A549 (cell line): ENCODE measurements around the gene CNTNAP2. TPM values are rescaled to one million over a fixed set of nuclear protein-coding genes. Genes with fewer than 3 reads are reported as not detected.

Source experiments
- ATAC-seq, 2 experiments: fragments of 200-7000 bp in 1 of 2; fragments of >200 bp in 1 of 2; cut with Nextera tagmentation in 1 of 2; cut with Tn5 transposase in 1 of 2; 3 replicates each; pipeline versions ENCODE4 v1.8.0 to v1.9.1; 2018 to 2020; ENCODE audit warnings: mild to moderate bottlenecking in 1 of 2, moderate library complexity in 1 of 2
- CTCF ChIA-PET: fragments of 300-600 bp; sonication (Branson Sonifier 250); formaldehyde crosslinking; extraction: SDS; loops from one replicate; lab custom pipeline; 2021; ENCODE audit warnings: antibody characterized with exemption, inconsistent platforms; lab: Yijun Ruan, JAX
- POLR2A ChIA-PET: fragments of 350-600 bp; formaldehyde crosslinking; extraction: SDS; loops from one replicate; lab custom pipeline; 2021; ENCODE audit warnings: antibody characterized with exemption, inconsistent platforms; lab: Yijun Ruan, JAX
- DNase-seq, 2 experiments: peaks; one replicate each; pipeline versions ENCODE4 v3.0.0 to v3.0.0-alpha.2; 2011 to 2016; ENCODE audit warnings: low read depth in 1 of 2, low spot score in 1 of 2
- FAIRE-seq: peaks from 2 replicates; lab custom pipeline; 2011; peaks lifted over from hg19 to GRCh38; lab: Jason Lieb, UNC
- H3K27ac ChIP-seq, 2 experiments: fragments of >200 bp; sonication (Bioruptor Twin); formaldehyde crosslinking; 3 replicates each; pipeline ENCODE4 v1.5.1; 2016 to 2017
- H3K4me1 ChIP-seq: fragments of >200 bp; sonication (Bioruptor Twin); formaldehyde crosslinking; 3 replicates; pipeline ENCODE4 v1.6.1; 2016
- H3K4me2 ChIP-seq: fragments of >200 bp; sonication (Bioruptor Twin); formaldehyde crosslinking; 3 replicates; pipeline ENCODE4 v1.6.1; 2016
- H3K4me3 ChIP-seq: fragments of >200 bp; sonication (Bioruptor Twin); formaldehyde crosslinking; 3 replicates; pipeline ENCODE4 v1.5.1; 2016
- H3K9me3 ChIP-seq: fragments of >200 bp; sonication (Bioruptor Twin); formaldehyde crosslinking; 3 replicates; pipeline ENCODE4 v1.6.1; 2016
- CBX8 ChIP-seq: fragments of 200-600 bp; sonication (generic); IDR thresholded peaks from 2 replicates; pipeline ENCODE4 v1.6.1; 2016
- CEBPB ChIP-seq, 2 experiments: fragments of >200 bp in 1 of 2; sonication (Bioruptor Twin) in 1 of 2; formaldehyde crosslinking in 1 of 2; IDR thresholded peaks; 2 replicates each; pipeline ENCODE4 v1.6.1; 2012 to 2016
- EP300 ChIP-seq, 2 experiments: fragments of >200 bp; sonication (Bioruptor Twin); formaldehyde crosslinking; IDR thresholded peaks; 2 replicates in 1 of 2; 3 replicates in 1 of 2; pipeline ENCODE4 v1.6.1; 2016 to 2017
- FOSL2 ChIP-seq, 2 experiments: fragments of 450-650 bp in 1 of 2; fragments of >200 bp in 1 of 2; sonication (Bioruptor Twin) in 1 of 2; formaldehyde crosslinking; IDR thresholded peaks; 2 replicates each; pipeline versions ENCODE4 v1.5.0 to v1.6.1; 2016 to 2020; ENCODE audit warnings: mild to moderate bottlenecking in 1 of 2, moderate library complexity in 1 of 2
- HEYL ChIP-seq: fragments of 250-450 bp; sonication (Bioruptor Pico); IDR thresholded peaks from 2 replicates; pipeline ENCODE4 v1.8.0; 2021; ENCODE audit warnings: mild to moderate bottlenecking, moderate library complexity
- HMGXB4 ChIP-seq: fragments of 250-450 bp; sonication (Bioruptor Pico); IDR thresholded peaks from 2 replicates; pipeline ENCODE4 v1.5.0; 2021; ENCODE audit warnings: mild to moderate bottlenecking, moderate library complexity, borderline replicate concordance
- HOXA7 ChIP-seq: fragments of 250-450 bp; sonication (Bioruptor Pico); IDR thresholded peaks from 2 replicates; pipeline ENCODE4 v1.5.0; 2020; ENCODE audit warnings: mild to moderate bottlenecking, moderate library complexity
- HOXB13 ChIP-seq: fragments of 250-450 bp; sonication (Bioruptor Pico); IDR thresholded peaks from 2 replicates; pipeline ENCODE4 v1.5.0; 2020; ENCODE audit warnings: low read depth, mild to moderate bottlenecking, moderate library complexity
- HOXB5 ChIP-seq: fragments of 250-450 bp; sonication (Bioruptor Pico); IDR thresholded peaks from 2 replicates; pipeline ENCODE4 v1.5.0; 2020; ENCODE audit warnings: mild to moderate bottlenecking, moderate library complexity
- JUN ChIP-seq, 2 experiments: fragments of >200 bp; sonication (Bioruptor Twin); formaldehyde crosslinking; IDR thresholded peaks; 2 replicates in 1 of 2; 3 replicates in 1 of 2; pipeline ENCODE4 v1.6.1; 2016 to 2017
- JUNB ChIP-seq: fragments of >200 bp; sonication (Bioruptor Twin); formaldehyde crosslinking; IDR thresholded peaks from 2 replicates; pipeline ENCODE4 v1.6.1; 2016
- KDM5A ChIP-seq: fragments of 200-600 bp; sonication (generic); IDR thresholded peaks from 2 replicates; pipeline ENCODE4 v1.6.1; 2016; ENCODE audit warnings: antibody characterized with exemption, mild to moderate bottlenecking
- MAZ ChIP-seq: fragments of 150-350 bp; IDR thresholded peaks from 2 replicates; pipeline ENCODE4 v1.6.1; 2014; ENCODE audit warnings: antibody characterized with exemption, low read depth, low read length, borderline replicate concordance
- NFE2L2 ChIP-seq: fragments of 150-350 bp; conservative IDR thresholded peaks from 2 replicates; pipeline ENCODE4 v1.6.1; 2014; ENCODE audit warnings: low read length
- PHF8 ChIP-seq: fragments of 200-600 bp; sonication (generic); IDR thresholded peaks from 2 replicates; pipeline ENCODE4 v1.6.1; 2016; ENCODE audit warnings: low read depth, mild to moderate bottlenecking, antibody characterized with exemption, moderate library complexity, borderline replicate concordance
- POLR2AphosphoS2 ChIP-seq: conservative IDR thresholded peaks from 2 replicates; pipeline ENCODE4 v1.6.1; 2012; ENCODE audit warnings: low read length, improper control_type of control experiment, inconsistent platforms
- RAD21 ChIP-seq, 2 experiments: fragments of >200 bp in 1 of 2; sonication (Bioruptor Twin) in 1 of 2; formaldehyde crosslinking in 1 of 2; IDR thresholded peaks in 1 of 2; conservative IDR thresholded peaks in 1 of 2; 2 replicates in 1 of 2; 3 replicates in 1 of 2; pipeline ENCODE4 v1.6.1; 2012 to 2018; ENCODE audit warnings: inconsistent platforms in 1 of 2
- RCOR1 ChIP-seq: fragments of 150-350 bp; IDR thresholded peaks from 2 replicates; pipeline ENCODE4 v1.6.1; 2014; ENCODE audit warnings: antibody characterized with exemption, low read length, low read depth
- SMC3 ChIP-seq: fragments of >200 bp; sonication (Bioruptor Twin); formaldehyde crosslinking; IDR thresholded peaks from 3 replicates; pipeline ENCODE4 v1.6.1; 2018; ENCODE audit warnings: inconsistent platforms
- SREBF2 ChIP-seq: fragments of 450-650 bp; IDR thresholded peaks from 2 replicates; pipeline ENCODE4 v1.6.1; 2014; ENCODE audit warnings: mild to moderate bottlenecking, moderate library complexity
- TP53 ChIP-seq: fragments of 250-450 bp; sonication (Bioruptor Pico); IDR thresholded peaks from 2 replicates; pipeline ENCODE4 v1.5.0; 2021; ENCODE audit warnings: mild to moderate bottlenecking, moderate library complexity
- ZC3H11A ChIP-seq: fragments of 450-650 bp; IDR thresholded peaks from 2 replicates; pipeline ENCODE4 v1.6.1; 2014; ENCODE audit warnings: antibody characterized with exemption, mild to moderate bottlenecking
- ZFP36 ChIP-seq: fragments of 450-650 bp; IDR thresholded peaks from 2 replicates; pipeline ENCODE4 v1.6.1; 2014; ENCODE audit warnings: borderline replicate concordance; ENCODE audit not compliant: partially characterized antibody
- ZNF302 ChIP-seq: fragments of 250-450 bp; sonication (Bioruptor Pico); IDR thresholded peaks from 2 replicates; pipeline ENCODE4 v1.9.0; 2021; ENCODE audit warnings: inconsistent platforms, mild to moderate bottlenecking, moderate library complexity
- ZSCAN20 ChIP-seq: fragments of 250-450 bp; sonication (Bioruptor Pico); IDR thresholded peaks from 2 replicates; pipeline ENCODE4 v1.8.0; 2022; ENCODE audit warnings: mild to moderate bottlenecking, moderate library complexity
- WGBS: methylation state at CpG from one replicate; pipeline ENCODE4 v1.1.6; 2017; ENCODE audit errors: missing lambda C conversion rate; 5-methylcytosine and 5-hydroxymethylcytosine counted together
- polyA plus RNA-seq, 4 experiments: library from polyadenylated mRNA; depleted of rRNA in 3 of 4; stranded (reverse); fragments of >200 nt; fragmentation: RNase III in 1 of 4; extraction: RNeasy Plus Mini Kit Qiagen cat#74134 plus additional on column Dnase treatment in 1 of 4; gene quantifications; 2 replicates in 3 of 4; 3 replicates in 1 of 4; pipeline ENCODE4 v1.2.3, GENCODE V29; 2011 to 2017
- TF ChIP-seq, protein P1 (sequence below): IDR thresholded peaks from 2 replicates; pipeline ENCODE4 v1.6.1; 2012

The CNTNAP2 gene
- polyA plus RNA-seq, 2 of the 4 experiments (the other 2 are of a cell fraction): 0.05 to 0.13 TPM

GRCh38 chr7:147605323-147605722 is 1488.7 kb downstream of the CNTNAP2 start:
- H3K4me3 ChIP-seq: no peak overlapping the region
- no peak overlapping the region for H3K27ac ChIP-seq
- 4% methylated on average over 4 of the region's 4 CpGs for WGBS
- no peak overlapping the region for H3K4me2 ChIP-seq
- DNase-seq (no peak), ATAC-seq (no peak), FAIRE-seq (no peak)
- H3K9me3 ChIP-seq: no peaks in the 10 kb centered on the region
- ChIA-PET CTCF (no interaction called here), POLR2A (no interaction called here)
- TF ChIP-seq, protein P1, sequence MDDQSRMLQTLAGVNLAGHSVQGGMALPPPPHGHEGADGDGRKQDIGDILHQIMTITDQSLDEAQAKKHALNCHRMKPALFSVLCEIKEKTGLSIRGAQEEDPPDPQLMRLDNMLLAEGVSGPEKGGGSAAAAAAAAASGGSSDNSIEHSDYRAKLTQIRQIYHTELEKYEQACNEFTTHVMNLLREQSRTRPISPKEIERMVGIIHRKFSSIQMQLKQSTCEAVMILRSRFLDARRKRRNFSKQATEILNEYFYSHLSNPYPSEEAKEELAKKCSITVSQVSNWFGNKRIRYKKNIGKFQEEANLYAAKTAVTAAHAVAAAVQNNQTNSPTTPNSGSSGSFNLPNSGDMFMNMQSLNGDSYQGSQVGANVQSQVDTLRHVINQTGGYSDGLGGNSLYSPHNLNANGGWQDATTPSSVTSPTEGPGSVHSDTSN: no peak
- H3K4me1 ChIP-seq: no peaks in the 10 kb centered on the region

- 34% methylated on average over 5 of the region's 5 CpGs for WGBS
Observed at GRCh38 chr7:147607157-147607800, 1490.7 kb downstream of the CNTNAP2 start.

DNA sequence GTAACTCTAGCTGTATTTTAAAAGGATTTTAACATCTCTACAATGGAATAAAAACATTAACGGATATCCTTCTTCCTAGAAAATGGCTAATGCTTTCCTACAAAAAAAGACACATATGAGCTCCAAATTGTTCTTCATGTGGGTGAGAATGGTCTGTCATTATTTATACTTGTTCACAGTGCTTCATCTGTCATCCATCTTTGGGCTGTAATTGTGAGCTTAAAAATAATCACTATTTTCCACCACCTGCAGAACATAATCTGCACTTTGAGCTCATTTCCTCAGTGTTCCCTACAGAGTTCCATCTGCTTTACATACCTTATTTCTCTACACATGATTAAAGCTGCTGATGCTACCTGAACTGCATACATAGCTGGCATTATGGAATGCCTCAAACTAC is 1494.8 kb downstream of the CNTNAP2 start:
- Histone ChIP-seq H3K27ac (no peak overlapping the region), H3K4me2 (no peak overlapping the region), H3K4me3 (no peak overlapping the region), H3K4me1 (no peaks in the 10 kb centered on the region), H3K9me3 (no peaks in the 10 kb centered on the region)
- POLR2A ChIA-PET: no interaction called here
- CTCF ChIA-PET: no interaction called here
- no peak for TF ChIP-seq FOSL2 (IDR thresholded peaks at IDR 0.05)
- no peak for TF ChIP-seq FOSL2 (CRISPR knock-in tag; IDR thresholded peaks at IDR 0.05)
- TF ChIP-seq KDM5A: no peak
- no peak for TF ChIP-seq HOXB5 (CRISPR knock-in tag)
- no peak for TF ChIP-seq HEYL (CRISPR knock-in tag)
- no peak for TF ChIP-seq CBX8
- no peak for TF ChIP-seq NFE2L2
- TF ChIP-seq TP53: no peak
- TF ChIP-seq ZNF302 (CRISPR knock-in tag): no peak
- TF ChIP-seq MAZ: no peak
- no peak for TF ChIP-seq SREBF2
- TF ChIP-seq, protein P1: no peak
- no peak for TF ChIP-seq JUN (IDR thresholded peaks at IDR 0.05)
- no peak for TF ChIP-seq POLR2AphosphoS2
- TF ChIP-seq HOXA7: no peak
- TF ChIP-seq JUNB: no peak
- no peak for TF ChIP-seq ZFP36
- no peak for TF ChIP-seq PHF8
- TF ChIP-seq SMC3: no peak
- WGBS: 83% methylated on average over 1 of the region's 1 CpG
- DNase-seq (no peak), FAIRE-seq (no peak), ATAC-seq (no peak)

More at GRCh38 chr7:147607157-147607800, 1490.7 kb downstream of the CNTNAP2 start:
- Histone ChIP-seq H3K4me2 (no peak overlapping the region), H3K9me3 (no peaks in the 10 kb centered on the region), H3K4me3 (no peak overlapping the region), H3K4me1 (no peaks in the 10 kb centered on the region), H3K27ac (no peak overlapping the region)
- DNase-seq (no peak), ATAC-seq (no peak), FAIRE-seq (no peak)
- TF ChIP-seq ZSCAN20 (CRISPR knock-in tag) (no peak), HOXA7 (no peak), ZC3H11A (no peak), HMGXB4 (CRISPR knock-in tag) (no peak), CEBPB (IDR thresholded peaks at IDR 0.05) (no peak), ZFP36 (no peak), HOXB13 (CRISPR knock-in tag) (no peak), EP300 (IDR thresholded peaks at IDR 0.05) (no peak), RCOR1 (no peak), RAD21 (conservative IDR thresholded peaks at IDR 0.05 in 1 of 2, IDR thresholded peaks at IDR 0.05 in 1 of 2) (no peak), HOXB5 (CRISPR knock-in tag) (no peak)
- ChIA-PET CTCF (no interaction called here), POLR2A (no interaction called here)
